HT1080 (cell line): ENCODE results near the gene TEFM. TPM values are rescaled to one million over a fixed set of nuclear protein-coding genes. Genes with fewer than 3 reads are reported as not detected.
"Not testable (repeated sequence)": the region's sequence is repeated elsewhere in the genome, so short reads cannot be mapped to it uniquely, and the experiment has no call there.

Experiments used
- DNase-seq: peaks from one replicate; pipeline ENCODE4 v3.0.0-alpha.2; 2015; ENCODE audit warnings: low read depth
- total RNA-seq: library from RNA; depleted of rRNA; stranded (reverse); fragments of >200 nt; shearing (Covaris generic); gene quantifications from 2 replicates; pipeline ENCODE4 v1.2.3, GENCODE V29; 2014

The TEFM gene
- total RNA-seq, 1 experiment from 2014 or later: 14.0 TPM

- no peak for DNase-seq
Measured at GRCh38 chr17:30921544-30922196, 15.6 kb upstream of the TEFM start, which contains the start of gene ADAP2. TSS of gene ADAP2 (plus strand) at chr17:30921945. CDS start at chr17:30922015, 70 bp downstream.

- DNase-seq: no peak
Measured at GRCh38 chr17:30920683-30921543, 14.9 kb upstream of the TEFM start.

- DNase-seq: peak; percentile 63
Measured at GRCh38 chr17:30920282-30920681, 14.2 kb upstream of the TEFM start.

GRCh38 chr17:30917050-30917449 is 11.0 kb upstream of the TEFM start:
- DNase-seq: no peak

GRCh38 chr17:30915833-30916611 is 10.0 kb upstream of the TEFM start:
- no peak for DNase-seq

- no peak for DNase-seq
Measured at GRCh38 chr17:30913955-30914354, 7.9 kb upstream of the TEFM start.

GRCh38 chr17:30910151-30910550 is 4.1 kb upstream of the TEFM start:
- DNase-seq: not testable (repeated sequence)

- no peak for DNase-seq
Measured at GRCh38 chr17:30908717-30909420, 2.8 kb upstream of the TEFM start.

GRCh38 chr17:30905742-30906100 is 317 bp downstream of the TEFM start:
- no peak for DNase-seq

GRCh38 chr17:30897311-30897710 is 8.7 kb downstream of the TEFM start:
- no peak for DNase-seq

GRCh38 chr17:30894236-30894635 is 11.8 kb downstream of the TEFM start:
- DNase-seq: no peak

GRCh38 chr17:30886187-30886586 is 19.9 kb downstream of the TEFM start:
- DNase-seq: no peak

- no peak for DNase-seq
Measured at GRCh38 chr17:30869005-30869404, 37.0 kb downstream of the TEFM start.

- no peak for DNase-seq
Measured at GRCh38 chr17:30864636-30865035, 41.4 kb downstream of the TEFM start.

- DNase-seq: no peak
Measured at GRCh38 chr17:30858556-30859250, 47.3 kb downstream of the TEFM start.

- DNase-seq: no peak
Measured at GRCh38 chr17:30854146-30854545, 51.9 kb downstream of the TEFM start.
